Thyroid gland (tissue), 4 donors: ENCODE data around the gene PLD3.

Experiments used
- POLR2A ChIP-seq, 2 donors: fragments of 450-650 bp; IDR thresholded peaks; one replicate each; pipeline ENCODE4 v1.6.1; 2017; ENCODE audit warnings: antibody characterized with exemption in 2 of 2, mild to moderate bottlenecking in 2 of 2, moderate library complexity in 1 of 2
- TF ChIP-seq, protein P1 (sequence below), 6 experiments: fragments of 200-600 bp in 3 of 6; fragments of 450-650 bp in 3 of 6; sonication (generic) in 3 of 6; IDR thresholded peaks; one replicate each; pipeline ENCODE4 v1.5.1; 2016 to 2019; ENCODE audit warnings: antibody characterized with exemption in 6 of 6, mild to moderate bottlenecking in 2 of 6, inconsistent platforms in 1 of 6, moderate library complexity in 1 of 6

DNA sequence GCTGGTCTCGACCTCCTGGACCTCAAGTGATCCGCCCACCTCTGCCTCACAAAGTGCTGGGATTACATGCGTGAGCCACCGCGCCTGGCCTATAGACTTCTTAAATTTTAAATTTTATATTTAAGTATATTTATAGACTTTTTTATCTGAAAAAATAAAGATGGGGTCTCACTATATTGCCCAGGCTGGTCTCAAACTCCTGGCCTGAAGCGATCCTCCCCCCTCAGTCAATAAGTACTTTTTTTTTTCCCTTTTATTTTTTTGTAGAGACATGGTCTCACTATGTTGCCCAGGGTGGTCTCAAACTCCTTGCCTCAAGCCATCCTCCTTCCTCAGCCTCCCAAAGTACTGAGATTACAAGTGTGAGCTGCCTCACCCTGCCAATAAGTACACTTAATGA lies 75.4 kb downstream of the PLD3 start:
- TF ChIP-seq, protein P1, sequence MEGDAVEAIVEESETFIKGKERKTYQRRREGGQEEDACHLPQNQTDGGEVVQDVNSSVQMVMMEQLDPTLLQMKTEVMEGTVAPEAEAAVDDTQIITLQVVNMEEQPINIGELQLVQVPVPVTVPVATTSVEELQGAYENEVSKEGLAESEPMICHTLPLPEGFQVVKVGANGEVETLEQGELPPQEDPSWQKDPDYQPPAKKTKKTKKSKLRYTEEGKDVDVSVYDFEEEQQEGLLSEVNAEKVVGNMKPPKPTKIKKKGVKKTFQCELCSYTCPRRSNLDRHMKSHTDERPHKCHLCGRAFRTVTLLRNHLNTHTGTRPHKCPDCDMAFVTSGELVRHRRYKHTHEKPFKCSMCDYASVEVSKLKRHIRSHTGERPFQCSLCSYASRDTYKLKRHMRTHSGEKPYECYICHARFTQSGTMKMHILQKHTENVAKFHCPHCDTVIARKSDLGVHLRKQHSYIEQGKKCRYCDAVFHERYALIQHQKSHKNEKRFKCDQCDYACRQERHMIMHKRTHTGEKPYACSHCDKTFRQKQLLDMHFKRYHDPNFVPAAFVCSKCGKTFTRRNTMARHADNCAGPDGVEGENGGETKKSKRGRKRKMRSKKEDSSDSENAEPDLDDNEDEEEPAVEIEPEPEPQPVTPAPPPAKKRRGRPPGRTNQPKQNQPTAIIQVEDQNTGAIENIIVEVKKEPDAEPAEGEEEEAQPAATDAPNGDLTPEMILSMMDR (IDR thresholded peaks at IDR 0.05), result no peak
- no peak for TF ChIP-seq POLR2A (IDR thresholded peaks at IDR 0.05)
